Small intestine (tissue), 7 donors: Measurements from ENCODE around the gene NAPSA. TPM values are rescaled to one million over a fixed set of nuclear protein-coding genes. Genes with fewer than 3 reads are reported as not detected.
"Not testable (repeated sequence)": the region's sequence is repeated elsewhere in the genome, so short reads cannot be mapped to it uniquely, and the experiment has no call there.

Source experiments
- DNase-seq, 2 donors: peaks; one replicate each; pipeline versions ENCODE4 v3.0.0 to v3.0.0-alpha.2; 2013
- FAIRE-seq: peaks from 2 replicates; lab custom pipeline; 2012; peaks lifted over from hg19 to GRCh38; lab: Jason Lieb, UNC
- H3K27ac ChIP-seq, 3 donors: one replicate each; pipeline ENCODE4 v1.5.1; 2013; ENCODE audit warnings: low read length in 2 of 3, mild to moderate bottlenecking in 2 of 3, control low read depth in 1 of 3, inconsistent platforms in 1 of 3, low read depth in 1 of 3, moderate library complexity in 1 of 3
- H3K27me3 ChIP-seq, 3 donors: one replicate each; pipeline ENCODE4 v1.6.1; 2013; ENCODE audit warnings: low read length in 3 of 3, inconsistent platforms in 1 of 3; ENCODE audit not compliant: control insufficient read depth in 3 of 3, insufficient read depth in 3 of 3
- H3K36me3 ChIP-seq, 3 donors: one replicate each; pipeline ENCODE4 v1.6.1; 2013; ENCODE audit warnings: low read length in 3 of 3, inconsistent platforms in 1 of 3, low read depth in 1 of 3, mild to moderate bottlenecking in 1 of 3, moderate library complexity in 1 of 3; ENCODE audit not compliant: control insufficient read depth in 3 of 3, insufficient read depth in 2 of 3
- H3K4me1 ChIP-seq, 3 donors: one replicate each; pipeline ENCODE4 v1.6.1; 2013; ENCODE audit warnings: low read length in 2 of 3, inconsistent platforms in 1 of 3, low read depth in 1 of 3, mild to moderate bottlenecking in 1 of 3, moderate library complexity in 1 of 3; ENCODE audit not compliant: control insufficient read depth in 3 of 3, insufficient read depth in 2 of 3
- H3K4me3 ChIP-seq, 3 donors: one replicate each; pipeline ENCODE4 v1.5.1; 2013; ENCODE audit warnings: low read length in 3 of 3, control low read depth in 1 of 3, inconsistent platforms in 1 of 3, low read depth in 1 of 3, mild to moderate bottlenecking in 1 of 3, moderate library complexity in 1 of 3
- H3K9me3 ChIP-seq, 2 donors: one replicate each; pipeline ENCODE4 v1.6.1; 2013; ENCODE audit warnings: low read depth in 1 of 2, low read length in 1 of 2; ENCODE audit not compliant: control insufficient read depth in 2 of 2, insufficient read depth in 1 of 2
- WGBS, 3 donors: extraction: QIAGEN DNeasy Blood & Tissue Kit; methylation state at CpG; one replicate each; pipeline ENCODE4 v1.1.7; 2013; 5-methylcytosine and 5-hydroxymethylcytosine counted together
- polyA plus RNA-seq, 4 donors: library from polyadenylated mRNA; stranded (reverse) in 3 of 4; unstranded in 1 of 4; fragments of 200-250 nt in 3 of 4; fragments of 120-200 nt in 1 of 4; gene quantifications; one replicate each; pipeline versions ENCODE4 v1.2.1 to v1.2.3, GENCODE V29; 2013
- donor health status: healthy with polysubstance abuse.
- donor health status: control.
- donor health status: control.
- donor health status: Bipolar disorder and iron deficiency.
- donor health status: healthy.

The NAPSA gene
- polyA plus RNA-seq, 4 donors = 1.8 to 9.6 (median 5.2) TPM

- not testable (repeated sequence) for H3K4me1 ChIP-seq, FAIRE-seq, H3K27me3 ChIP-seq, DNase-seq, H3K4me3 ChIP-seq, H3K9me3 ChIP-seq, H3K27ac ChIP-seq
- H3K36me3 ChIP-seq = peaks cover 0 to 21% (median 0%) of the 10 kb centered on the region in 3 donors
- WGBS, 3 donors = 93 to 95% (median 93%) methylated on average over 3 of the region's 3 CpGs
Measured at GRCh38 chr19:50390295-50390694, 24.9 kb upstream of the NAPSA start.

- Histone ChIP-seq H3K4me1 (peaks cover 0 to 5% (median 4%) of the 10 kb centered on the region in 3 donors), H3K36me3 (peaks cover 0 to 24% (median 2%) of the 10 kb centered on the region in 3 donors), H3K4me3 (no peak overlapping the region), H3K27me3 (no peaks in the 10 kb centered on the region), H3K9me3 (no peaks in the 10 kb centered on the region), H3K27ac (no peak overlapping the region)
- DNase-seq (no peak), FAIRE-seq (no peak)
- 89 to 96% (median 91%) methylated on average over 8 of the region's 8 CpGs for WGBS, 3 donors
Measured at GRCh38 chr19:50387868-50388245, 22.4 kb upstream of the NAPSA start.

GRCh38 chr19:50387176-50387867, 21.9 kb upstream of the NAPSA start:
- no peak overlapping the region for H3K27ac ChIP-seq
- DNase-seq (no peak), FAIRE-seq (no peak)
- no peaks in the 10 kb centered on the region for H3K27me3 ChIP-seq
- H3K4me3 ChIP-seq = no peak overlapping the region
- WGBS, 3 donors = 88 to 90% (median 89%) methylated on average over 21 of the region's 21 CpGs
- H3K4me1 ChIP-seq = peaks cover 0 to 5% (median 4%) of the 10 kb centered on the region in 3 donors
- peaks cover 0 to 29% (median 7%) of the 10 kb centered on the region in 3 donors for H3K36me3 ChIP-seq
- H3K9me3 ChIP-seq = no peaks in the 10 kb centered on the region

GRCh38 chr19:50384685-50385535, 19.5 kb upstream of the NAPSA start:
- no peak for DNase-seq
- 13 to 17% (median 17%) methylated on average over 26 of the region's 26 CpGs for WGBS, 3 donors
- Histone ChIP-seq H3K4me1 (peaks cover 0 to 5% (median 4%) of the 10 kb centered on the region in 3 donors), H3K9me3 (no peaks in the 10 kb centered on the region), H3K27me3 (no peaks in the 10 kb centered on the region), H3K27ac (peak overlapping the region in 2 of 3 donors; percentile 75 to 89), H3K36me3 (peaks cover 7 to 53% (median 10%) of the 10 kb centered on the region in 3 donors), H3K4me3 (peak overlapping the region; percentile 36 to 72 (median 69))
- no peak for FAIRE-seq

- Histone ChIP-seq H3K4me1 (peaks cover 0 to 5% (median 4%) of the 10 kb centered on the region in 3 donors), H3K27ac (peak within 1 kb of the TSS; percentile 38 to 89 (median 75)), H3K4me3 (peak within 1 kb of the TSS; percentile 36 to 72 (median 69)), H3K9me3 (no peaks in the 10 kb centered on the region), H3K27me3 (no peaks in the 10 kb centered on the region), H3K36me3 (peaks cover 8 to 59% (median 10%) of the 10 kb centered on the region in 3 donors)
- DNase-seq (peak; percentile 98 to 99), FAIRE-seq (no peak)
- 0 to 1% (median 0%) methylated on average over 74 to 78 of the region's 78 CpGs for WGBS, 3 donors
Measured at GRCh38 chr19:50383852-50384684, 18.6 kb upstream of the NAPSA start, which contains the start of gene POLD1. Gene POLD1, plus strand, starts transcription at chr19:50384347. Its CDS starts 14,505 bp downstream, at chr19:50398852.

- WGBS, 3 donors = 46 to 50% (median 48%) methylated on average over 21 of the region's 21 CpGs
- H3K36me3 ChIP-seq = peaks cover 11 to 67% (median 12%) of the 10 kb centered on the region in 3 donors
Measured at GRCh38 chr19:50383001-50383851, 17.8 kb upstream of the NAPSA start.

GRCh38 chr19:50381881-50382729, 16.7 kb upstream of the NAPSA start:
- no peaks in the 10 kb centered on the region for H3K27me3 ChIP-seq
- peaks cover 0 to 5% (median 4%) of the 10 kb centered on the region in 3 donors for H3K4me1 ChIP-seq
- H3K36me3 ChIP-seq = peaks cover 13 to 69% (median 16%) of the 10 kb centered on the region in 3 donors
- no peak overlapping the region for H3K27ac ChIP-seq
- H3K4me3 ChIP-seq = no peak overlapping the region
- WGBS, 3 donors = 92 to 93% (median 93%) methylated on average over 56 to 58 of the region's 58 CpGs
- DNase-seq = no peak
- no peaks in the 10 kb centered on the region for H3K9me3 ChIP-seq
- no peak for FAIRE-seq

More at GRCh38 chr19:50383001-50383851, 17.8 kb upstream of the NAPSA start:
- no peak for DNase-seq
- peak overlapping the region in 2 of 3 donors; percentile 7 to 69 for H3K4me3 ChIP-seq
- no peak for FAIRE-seq
- H3K4me1 ChIP-seq = peaks cover 0 to 5% (median 4%) of the 10 kb centered on the region in 3 donors
- H3K9me3 ChIP-seq = no peaks in the 10 kb centered on the region
- no peaks in the 10 kb centered on the region for H3K27me3 ChIP-seq
- H3K27ac ChIP-seq = peak overlapping the region in 2 of 3 donors; percentile 75 to 89
